K562 (cell line): Measurements from ENCODE around the gene EFHB. TPM values are rescaled to one million over a fixed set of nuclear protein-coding genes. Genes with fewer than 3 reads are reported as not detected.

ENCODE experiments used
- ATF6 ChIP-seq: sonication (generic); formaldehyde crosslinking; IDR thresholded peaks from 2 replicates; pipeline ENCODE4 v1.4.0; 2020; ENCODE audit warnings: mild to moderate bottlenecking, missing genetic modification reagents
- CBFB ChIP-seq: sonication (generic); formaldehyde crosslinking; IDR thresholded peaks from 2 replicates; pipeline ENCODE4 v1.4.0; 2020; ENCODE audit warnings: mild to moderate bottlenecking, missing genetic modification reagents
- FOXA3 ChIP-seq, 2 experiments: fragments of 450-650 bp in 1 of 2; sonication (generic) in 1 of 2; formaldehyde crosslinking; IDR thresholded peaks in 1 of 2; conservative IDR thresholded peaks in 1 of 2; 2 replicates each; pipeline versions ENCODE4 v1.4.0 to v1.8.0; 2020 to 2022; ENCODE audit warnings: mild to moderate bottlenecking in 2 of 2, missing genetic modification reagents in 1 of 2
- KAT8 ChIP-seq: fragments of 450-650 bp; IDR thresholded peaks from 2 replicates; pipeline ENCODE4 v1.6.1; 2016; ENCODE audit warnings: low read depth, mild to moderate bottlenecking
- NCOA2 ChIP-seq, 2 experiments: fragments of 450-650 bp; IDR thresholded peaks; 2 replicates each; pipeline ENCODE4 v1.6.1; 2018; ENCODE audit warnings: mild to moderate bottlenecking in 2 of 2, moderate library complexity in 1 of 2; ENCODE audit not compliant: partially characterized antibody in 2 of 2
- NFXL1 ChIP-seq: fragments of 450-650 bp; formaldehyde crosslinking; IDR thresholded peaks from 2 replicates; pipeline ENCODE4 v1.4.0; 2021; ENCODE audit warnings: mild to moderate bottlenecking
- NR2C1 ChIP-seq, 2 experiments: fragments of 450-650 bp; IDR thresholded peaks; 2 replicates each; pipeline ENCODE4 v1.6.1; 2017; ENCODE audit warnings: mild to moderate bottlenecking in 2 of 2, antibody characterized with exemption in 1 of 2, inconsistent platforms in 1 of 2, missing compliant biosample characterization in 1 of 2, missing genetic modification characterization in 1 of 2
- RAD51 ChIP-seq: fragments of 450-650 bp; IDR thresholded peaks from 2 replicates; pipeline ENCODE4 v1.7.1; 2016; ENCODE audit warnings: low read depth, mild to moderate bottlenecking, borderline replicate concordance
- SIN3A ChIP-seq, 2 experiments: fragments of 150-350 bp in 1 of 2; IDR thresholded peaks; 2 replicates each; pipeline ENCODE4 v1.6.1; 2011 to 2016; ENCODE audit warnings: borderline replicate concordance in 2 of 2, low read depth in 2 of 2, low read length in 2 of 2, mild to moderate bottlenecking in 2 of 2, moderate library complexity in 2 of 2; ENCODE audit not compliant: control insufficient read depth in 1 of 2
- SNAPC5 ChIP-seq: fragments of 250-450 bp; sonication (Bioruptor Pico); IDR thresholded peaks from 2 replicates; pipeline ENCODE4 v1.8.0; 2021; ENCODE audit warnings: moderate library complexity, mild to moderate bottlenecking, inconsistent platforms
- SRSF9 ChIP-seq: fragments of 200-400 bp; formaldehyde crosslinking; IDR thresholded peaks from 2 replicates; pipeline ENCODE4 v1.6.1; 2017; ENCODE audit warnings: low read depth, low read length, borderline replicate concordance
- STAG1 ChIP-seq: sonication (generic); formaldehyde crosslinking; IDR thresholded peaks from 2 replicates; pipeline ENCODE4 v1.5.0; 2020; ENCODE audit warnings: missing genetic modification reagents, borderline replicate concordance
- STAT5B ChIP-seq: fragments of 250-450 bp; sonication (Bioruptor Pico); IDR thresholded peaks from 2 replicates; pipeline ENCODE4 v1.8.0; 2021; ENCODE audit warnings: mild to moderate bottlenecking, inconsistent platforms
- TAF1 ChIP-seq: IDR thresholded peaks from 2 replicates; pipeline ENCODE4 v1.6.1; 2011; ENCODE audit warnings: mild to moderate bottlenecking, low read length, moderate library complexity; ENCODE audit not compliant: insufficient read depth, control insufficient read depth, severe bottlenecking; ENCODE audit errors: extremely low read depth
- TCF3 ChIP-seq: sonication (generic); formaldehyde crosslinking; IDR thresholded peaks from 2 replicates; pipeline ENCODE4 v1.4.0; 2020; ENCODE audit warnings: mild to moderate bottlenecking, missing genetic modification reagents
- ZBTB11 ChIP-seq, 3 experiments: fragments of 200-800 bp in 1 of 3; fragments of 250-450 bp in 1 of 3; fragments of 450-650 bp in 1 of 3; sonication (Bioruptor Pico) in 1 of 3; sonication (Bioruptor generic) in 1 of 3; formaldehyde crosslinking in 1 of 3; IDR thresholded peaks; 2 replicates each; pipeline versions ENCODE4 v1.6.1 to v1.8.0; 2016 to 2022; ENCODE audit warnings: mild to moderate bottlenecking in 2 of 3, missing genetic modification characterization in 2 of 3, missing compliant biosample characterization in 1 of 3, moderate library complexity in 1 of 3
- ZBTB9 ChIP-seq: fragments of 450-650 bp; formaldehyde crosslinking; IDR thresholded peaks from 2 replicates; pipeline ENCODE4 v1.4.0; 2020; ENCODE audit warnings: mild to moderate bottlenecking, moderate library complexity
- ZKSCAN1 ChIP-seq: fragments of 150-350 bp; IDR thresholded peaks from 2 replicates; pipeline ENCODE4 v1.6.1; 2016; ENCODE audit warnings: low read depth, low read length
- ZNF212 ChIP-seq: fragments of 450-650 bp; formaldehyde crosslinking; IDR thresholded peaks from 2 replicates; pipeline ENCODE4 v1.4.0; 2020; ENCODE audit warnings: mild to moderate bottlenecking
- ZNF431 ChIP-seq: sonication (generic); formaldehyde crosslinking; IDR thresholded peaks from 2 replicates; pipeline ENCODE4 v1.8.0; 2022; ENCODE audit warnings: mild to moderate bottlenecking, missing genetic modification reagents
- ZNF717 ChIP-seq: fragments of 250-450 bp; sonication (Bioruptor Pico); IDR thresholded peaks from 2 replicates; pipeline ENCODE4 v1.5.0; 2021
- polyA plus RNA-seq, 8 experiments: library from polyadenylated mRNA; depleted of rRNA in 4 of 8; stranded (reverse) in 5 of 8; unstranded in 3 of 8; fragments of >200 nt; fragmentation: Nextera tagmentation in 2 of 8; fragmentation: Illumina TruSeq in 1 of 8; extraction: Ambion mirVana in 2 of 8; extraction: Trizol in 1 of 8; gene quantifications; 2 replicates each; pipeline versions ENCODE4 v1.2.1 to v1.2.3, GENCODE V29; 2011 to 2014; ENCODE audit warnings: inconsistent platforms in 1 of 8, missing spikeins in 1 of 8
- total RNA-seq, 7 experiments: library from RNA; depleted of rRNA in 6 of 7; stranded (reverse); fragments of >200 nt in 6 of 7; fragmentation: Illumina TruSeq in 2 of 7; extraction: Trizol in 2 of 7; gene quantifications; 2 replicates each; pipeline versions ENCODE4 v1.2.1 to v1.2.3, GENCODE V29; 2011 to 2021; ENCODE audit warnings: low replicate concordance in 1 of 7

The EFHB gene
- total and polyA plus RNA-seq, 9 of the 15 experiments (the other 6 are each of a cell fraction or from before 2014, with no cell fraction given), result 1.5 to 4.0 (median 1.8) TPM

- TF ChIP-seq SNAPC5 (CRISPR knock-in tag) (no peak), STAG1 (CRISPR knock-in tag) (no peak), KAT8 (no peak), RAD51 (no peak), ZKSCAN1 (no peak), ATF6 (CRISPR knock-in tag) (no peak), TAF1 (no peak), SRSF9 (no peak), ZBTB9 (no peak), ZNF717 (CRISPR knock-in tag) (no peak), TCF3 (CRISPR knock-in tag) (no peak), FOXA3 (CRISPR knock-in tag; conservative IDR thresholded peaks at IDR 0.05 in 1 of 2, IDR thresholded peaks at IDR 0.05 in 1 of 2) (no peak), NR2C1 (IDR thresholded peaks at IDR 0.05) (no peak; the same call in 1 of the 2 replicates), NR2C1 (tag; IDR thresholded peaks at IDR 0.05) (0 out of 2 replicates have a peak, but pooled peaks have one; percentile 20), ZBTB11 (CRISPR knock-in tag; IDR thresholded peaks at IDR 0.05) (no peak), NFXL1 (no peak), CBFB (CRISPR knock-in tag) (no peak), NCOA2 (IDR thresholded peaks at IDR 0.05; ENCODE audit: partially characterized antibody in 2 of 2) (peak in 1 of 2 experiments; percentile 22), ZNF212 (no peak), SIN3A (IDR thresholded peaks at IDR 0.05; ENCODE audit: borderline replicate concordance in 2 of 2, control insufficient read depth in 1 of 2, low read depth in 2 of 2, low read length in 2 of 2) (no peak), ZNF431 (CRISPR knock-in tag) (no peak), STAT5B (no peak)
Measured at GRCh38 chr3:19934098-19934566, at the start of gene EFHB (continued).
